HG03378 (cell line): ENCODE measurements around the gene OVOL2.
"Not testable (repeated sequence)": the region's sequence is repeated elsewhere in the genome, so short reads cannot be mapped to it uniquely, and the experiment has no call there.

Experiments
- ATAC-seq: cut with Tn5 transposase; IDR thresholded peaks from one replicate; pipeline ENCODE4 v1.9.1; 2021; ENCODE audit warnings: mild to moderate bottlenecking, moderate library complexity; ENCODE audit not compliant: unreplicated experiment

Gene OVOL2

DNA sequence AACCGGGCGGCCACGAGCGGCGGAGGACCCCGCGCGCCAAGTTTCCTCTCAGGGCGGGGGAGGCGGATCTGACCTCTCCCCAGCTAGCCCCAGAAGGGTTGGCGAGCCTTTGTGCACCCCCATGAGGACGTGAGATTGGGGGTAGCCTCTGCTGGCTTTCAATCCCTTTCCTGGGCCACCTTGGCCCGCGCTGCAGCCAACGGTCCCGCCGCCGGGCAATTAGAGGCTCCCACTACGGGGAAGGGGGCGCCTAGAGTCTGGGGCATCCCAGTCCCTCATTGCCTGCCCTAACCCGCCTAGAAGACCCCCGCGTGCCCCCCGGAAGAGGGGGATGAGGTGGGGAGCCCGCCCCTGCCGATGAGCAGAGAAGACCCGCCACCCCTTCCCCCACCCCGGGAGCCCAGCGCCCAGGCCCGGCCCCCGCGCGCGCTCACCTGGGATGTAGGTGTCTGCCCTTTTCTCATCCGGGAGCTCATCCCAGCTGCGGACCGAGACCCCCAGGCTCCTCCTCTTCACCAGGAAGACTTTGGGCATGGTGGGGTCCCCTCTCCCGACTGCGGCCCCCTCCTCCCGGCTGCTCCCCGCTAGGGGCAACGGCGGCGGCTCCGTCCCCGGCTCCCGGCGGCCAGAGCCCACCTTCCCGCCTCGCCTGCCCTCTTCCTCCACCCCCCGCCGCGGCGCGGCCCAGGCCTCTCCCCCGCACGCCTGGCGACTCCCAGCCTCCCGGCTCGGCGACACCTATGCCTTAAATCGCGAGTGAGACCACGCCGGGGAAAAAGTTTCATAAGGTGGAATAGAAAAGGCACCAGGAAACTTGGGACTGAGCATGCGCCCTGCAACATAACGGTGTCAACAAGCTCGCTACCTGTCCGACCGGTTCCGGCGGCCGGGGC lies at the start of gene OVOL2:
Gene OVOL2 (minus strand): TSS at position 816 of the 893 bp plus-strand sequence. CDS start 282 bp downstream, at position 534.
- ATAC-seq = no peak

DNA sequence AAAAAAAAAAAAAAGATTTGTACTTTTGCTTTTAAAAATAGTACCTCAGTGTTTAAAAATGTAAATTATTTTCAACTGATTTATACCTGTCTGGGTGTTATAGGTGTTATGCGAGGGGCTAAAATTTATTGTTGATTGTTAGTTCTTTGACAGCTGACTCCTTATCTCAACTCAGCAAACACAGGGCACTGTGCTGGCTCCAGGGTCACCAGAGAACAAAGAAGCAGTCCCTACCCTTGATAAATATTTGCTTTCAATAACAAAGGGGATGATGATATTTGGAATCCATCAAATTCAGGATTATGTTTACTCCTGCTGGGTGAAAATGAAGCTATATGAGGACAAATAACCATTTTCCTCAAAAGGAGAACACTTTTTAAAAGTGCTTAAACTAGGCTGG lies 45.8 kb upstream of the OVOL2 start:
- ATAC-seq = no peak

DNA sequence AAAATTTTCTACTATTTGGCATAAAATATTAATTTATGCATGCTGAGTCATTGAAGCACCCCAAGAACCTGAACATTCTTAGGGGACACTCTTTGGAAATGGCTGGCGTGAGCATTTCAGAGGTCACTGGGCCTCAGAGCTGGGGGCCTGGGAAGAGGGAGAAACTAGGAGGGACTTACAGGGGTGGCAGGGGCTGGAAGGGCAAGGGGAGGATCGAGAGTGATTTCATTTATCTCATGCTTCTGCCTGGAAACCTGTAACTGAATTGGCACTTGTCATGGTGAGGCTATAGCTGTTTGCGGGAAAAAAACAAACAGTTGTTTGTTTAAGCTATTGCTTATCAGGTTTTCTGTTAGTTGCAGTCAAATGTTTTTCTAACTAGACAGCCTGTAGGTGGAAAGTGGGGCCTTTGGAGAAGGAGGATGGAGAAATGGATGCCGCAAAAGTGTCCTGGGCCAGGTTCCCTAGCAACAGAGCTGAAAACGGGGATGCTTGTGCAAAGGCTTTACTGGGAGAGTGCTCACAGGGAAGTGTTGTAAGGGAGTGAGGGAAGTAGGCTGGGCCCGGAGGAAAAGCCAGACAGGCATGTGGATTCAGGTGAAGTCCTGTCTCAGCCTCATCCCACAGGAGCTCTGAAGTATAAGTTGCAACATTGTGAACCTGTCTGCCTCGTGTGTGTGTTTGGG lies 43.6 kb upstream of the OVOL2 start:
- no peak for ATAC-seq

DNA sequence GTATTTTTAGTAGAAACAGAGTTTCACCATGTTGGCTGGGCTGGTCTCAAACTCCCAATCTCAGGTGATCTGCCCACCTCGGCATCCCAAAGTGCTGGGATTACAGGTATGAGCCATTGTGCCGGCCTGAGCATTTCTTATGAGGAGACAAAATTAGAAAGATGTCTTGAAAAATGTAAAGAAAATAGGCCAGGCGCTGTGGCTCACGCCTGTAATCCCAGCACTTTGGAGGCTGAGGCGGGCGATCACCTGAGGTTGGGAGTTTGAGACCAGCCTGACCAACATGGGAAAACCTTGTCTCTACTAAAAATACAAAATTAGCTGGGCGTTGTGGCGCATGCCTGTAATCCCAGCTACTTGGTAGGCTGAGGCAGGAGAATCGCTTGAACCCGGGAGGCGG lies 42.9 kb upstream of the OVOL2 start:
- ATAC-seq = not testable (repeated sequence)

DNA sequence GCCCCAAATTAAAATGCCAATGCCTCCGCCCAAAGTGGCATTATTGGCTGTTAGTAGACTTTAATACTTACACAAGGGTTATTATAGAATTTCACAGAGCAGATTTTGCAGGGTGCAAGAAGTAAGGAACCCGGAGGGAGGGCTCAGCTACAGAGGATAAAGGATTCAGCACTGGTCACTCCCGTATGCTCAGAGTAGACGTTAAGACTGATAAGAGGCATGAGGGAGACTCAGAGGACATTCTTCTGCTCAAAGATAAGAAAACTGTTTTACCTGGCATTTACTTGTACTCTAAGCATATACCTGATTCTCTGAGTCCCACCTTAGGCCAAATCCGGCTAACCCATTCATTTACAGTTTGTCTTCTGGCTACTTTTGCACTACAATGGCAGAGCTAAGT lies 36.5 kb upstream of the OVOL2 start:
- ATAC-seq = no peak

DNA sequence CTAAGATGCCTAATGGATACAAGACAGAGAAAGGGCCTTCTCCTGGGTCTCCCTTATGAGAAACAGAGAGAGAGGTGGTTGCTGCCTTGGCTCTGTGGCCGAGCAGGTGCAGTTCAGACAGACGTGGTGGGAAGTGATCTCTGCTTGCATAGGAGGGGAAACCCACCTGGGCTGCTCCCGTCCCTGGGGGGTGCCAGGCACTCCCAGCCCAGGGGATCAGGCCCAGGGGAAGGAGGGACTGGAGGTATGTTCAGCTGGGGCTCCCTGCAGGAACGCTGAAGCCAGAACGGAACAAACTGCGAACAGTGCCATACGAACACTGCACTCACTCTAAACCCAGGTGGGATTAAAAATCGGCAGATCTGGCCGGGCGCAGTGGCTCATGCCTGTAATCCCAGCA lies 35.7 kb upstream of the OVOL2 start:
- no peak for ATAC-seq

DNA sequence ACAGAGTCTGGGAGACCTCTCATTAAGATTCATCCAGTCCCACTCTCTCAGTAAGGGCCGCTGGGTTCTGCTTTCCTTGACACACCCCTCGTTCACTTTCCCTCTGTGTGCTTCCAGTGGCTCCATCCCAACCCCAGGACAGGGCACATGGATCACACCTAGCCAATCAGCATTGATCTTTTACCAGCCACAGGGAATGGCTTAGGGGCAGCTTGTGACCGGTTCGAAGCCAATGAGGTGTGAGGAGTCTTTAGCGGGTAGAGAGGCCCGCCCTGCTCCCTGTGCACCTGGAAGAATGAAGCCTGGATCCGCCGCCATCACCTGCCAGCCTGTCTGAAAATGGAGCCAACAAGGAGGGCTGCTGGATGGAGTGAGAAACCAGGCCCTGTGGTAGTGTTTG lies 35.2 kb upstream of the OVOL2 start:
- ATAC-seq = no peak

DNA sequence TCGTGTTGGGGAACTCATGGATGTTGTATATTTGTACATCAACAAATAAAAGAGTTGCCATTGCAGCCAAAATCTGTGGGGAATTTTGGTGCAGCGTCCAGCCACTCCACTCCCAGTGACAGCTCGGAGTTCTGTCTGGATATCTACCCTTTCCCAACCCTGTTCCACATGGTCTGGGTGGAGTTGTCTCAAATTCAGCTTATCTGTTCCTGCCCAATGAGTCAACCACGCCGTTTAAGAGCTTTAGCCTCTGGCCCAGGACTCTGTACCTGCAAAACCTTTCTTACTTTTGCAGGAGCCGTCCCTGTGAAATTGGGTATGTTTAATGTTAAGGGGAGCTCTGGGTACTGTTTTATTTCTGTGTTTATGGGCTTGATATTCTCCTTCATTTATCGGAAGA lies 33.9 kb upstream of the OVOL2 start:
- no peak for ATAC-seq

DNA sequence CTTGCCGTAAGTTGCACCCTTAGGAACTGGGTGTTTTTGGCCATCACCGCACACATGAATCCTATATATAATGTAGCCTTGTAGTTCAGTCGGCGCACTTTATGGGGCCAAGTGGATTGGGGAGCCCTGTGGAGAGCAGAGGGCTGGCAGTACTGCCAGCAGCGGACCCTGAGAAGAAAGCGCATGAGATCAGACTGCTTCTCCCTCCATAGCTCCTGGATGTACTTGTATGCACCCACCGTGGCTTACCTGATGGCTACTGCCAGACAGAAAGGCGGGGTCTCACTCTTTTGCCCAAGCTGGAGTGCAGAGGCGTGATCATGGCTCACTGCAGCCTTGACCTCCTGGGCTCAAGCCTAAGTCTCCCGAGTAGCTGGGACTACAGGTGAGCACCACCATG lies 32.8 kb upstream of the OVOL2 start:
- ATAC-seq = no peak

DNA sequence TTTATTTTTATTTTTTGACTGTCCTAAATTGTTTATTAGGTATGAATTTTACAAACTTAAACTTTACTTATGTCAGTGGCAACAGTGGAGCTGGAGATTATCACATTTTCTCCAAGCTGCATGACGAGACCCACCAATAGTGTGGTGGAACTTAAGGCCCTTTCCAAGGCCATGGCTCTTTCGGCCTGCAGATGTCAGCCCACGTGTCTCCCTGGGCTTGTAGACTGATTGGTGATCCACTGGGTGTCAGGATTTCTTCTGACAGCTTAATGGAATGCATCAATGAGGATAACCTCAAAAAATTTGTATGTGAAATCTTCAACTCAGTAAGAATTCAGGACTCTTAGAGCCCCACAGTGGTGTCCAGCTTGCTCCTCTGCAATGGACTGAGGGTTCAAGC lies 32.3 kb upstream of the OVOL2 start:
- ATAC-seq = no peak

DNA sequence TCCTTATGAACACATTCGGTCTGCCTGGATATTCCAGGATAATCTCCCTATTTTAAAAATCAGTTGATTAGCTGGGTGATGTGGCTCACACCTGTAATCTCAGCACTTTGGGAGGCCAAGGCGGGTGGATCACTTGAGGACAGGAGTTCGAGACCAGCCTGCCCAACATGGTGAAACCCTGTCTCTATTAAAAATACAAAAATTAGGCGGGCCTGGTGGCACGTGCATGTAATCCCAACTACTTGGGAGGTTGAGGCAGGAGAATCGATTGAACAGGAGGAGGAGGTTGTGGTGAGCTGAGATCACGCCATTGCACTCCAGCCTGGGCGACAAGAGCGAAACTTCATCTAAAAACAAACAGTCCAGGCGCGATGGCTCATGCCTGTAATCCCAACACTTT lies 31.1 kb upstream of the OVOL2 start:
- ATAC-seq = not testable (repeated sequence)

DNA sequence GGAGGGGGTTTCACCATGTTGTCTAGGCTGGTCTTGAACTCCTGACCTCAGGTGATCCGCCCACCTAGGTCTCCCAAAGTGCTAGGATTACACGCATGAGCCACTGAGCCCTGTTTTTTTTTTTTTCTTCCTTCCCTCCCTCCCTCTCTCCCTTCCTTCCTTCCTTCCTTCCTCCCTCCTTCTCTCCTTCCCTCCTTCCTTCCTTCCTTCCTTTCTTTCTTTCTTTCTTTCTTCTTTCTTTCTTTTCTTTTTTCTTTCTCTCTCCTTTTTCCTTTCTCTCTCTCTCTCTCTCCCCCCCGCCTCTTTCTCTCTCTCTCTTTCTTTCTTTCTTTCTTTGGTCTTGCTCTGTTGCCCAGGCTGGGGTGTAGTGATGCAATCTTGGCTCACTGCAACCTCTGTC lies 30.6 kb upstream of the OVOL2 start:
- ATAC-seq = not testable (repeated sequence)

DNA sequence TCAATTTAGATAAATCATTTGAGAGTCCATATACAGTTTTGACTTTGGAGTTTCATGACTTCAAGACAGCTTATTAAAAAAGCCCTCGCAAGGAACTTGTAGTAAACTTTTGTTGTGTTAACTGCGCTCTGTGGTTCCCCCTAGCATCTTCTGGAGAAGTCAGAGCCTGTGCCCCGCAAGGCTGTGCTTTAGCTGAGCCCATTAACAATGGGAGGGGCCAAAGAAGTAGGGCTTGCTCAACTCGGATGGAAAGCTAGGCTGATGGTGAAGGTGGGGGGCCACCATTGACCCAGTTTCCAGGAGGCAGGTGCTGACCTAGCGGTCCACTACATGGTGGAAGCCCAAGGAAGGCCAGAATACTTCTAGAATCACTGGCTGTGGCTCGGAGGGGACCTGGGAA lies 29.3 kb upstream of the OVOL2 start:
- ATAC-seq = no peak

DNA sequence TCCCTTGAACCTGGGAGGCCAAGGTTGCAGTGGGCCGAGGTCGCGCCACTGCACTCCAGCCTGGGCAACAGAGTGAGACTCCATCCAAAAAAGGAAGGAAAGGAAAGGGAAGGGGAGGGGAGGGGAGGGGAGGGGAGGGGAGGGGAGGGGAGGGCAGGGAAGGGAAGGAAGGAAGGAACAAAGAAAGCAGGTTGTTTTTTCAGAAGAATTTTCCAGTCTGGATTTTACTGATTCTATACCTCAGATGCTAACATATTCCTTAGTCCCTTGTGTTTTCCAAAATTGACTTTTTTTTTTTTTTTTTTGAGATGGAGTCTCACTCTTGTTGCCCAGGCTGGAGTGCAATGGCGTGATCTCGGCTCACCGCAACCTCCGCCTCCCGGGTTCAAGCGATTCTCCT lies 23.1 kb upstream of the OVOL2 start:
- not testable (repeated sequence) for ATAC-seq

DNA sequence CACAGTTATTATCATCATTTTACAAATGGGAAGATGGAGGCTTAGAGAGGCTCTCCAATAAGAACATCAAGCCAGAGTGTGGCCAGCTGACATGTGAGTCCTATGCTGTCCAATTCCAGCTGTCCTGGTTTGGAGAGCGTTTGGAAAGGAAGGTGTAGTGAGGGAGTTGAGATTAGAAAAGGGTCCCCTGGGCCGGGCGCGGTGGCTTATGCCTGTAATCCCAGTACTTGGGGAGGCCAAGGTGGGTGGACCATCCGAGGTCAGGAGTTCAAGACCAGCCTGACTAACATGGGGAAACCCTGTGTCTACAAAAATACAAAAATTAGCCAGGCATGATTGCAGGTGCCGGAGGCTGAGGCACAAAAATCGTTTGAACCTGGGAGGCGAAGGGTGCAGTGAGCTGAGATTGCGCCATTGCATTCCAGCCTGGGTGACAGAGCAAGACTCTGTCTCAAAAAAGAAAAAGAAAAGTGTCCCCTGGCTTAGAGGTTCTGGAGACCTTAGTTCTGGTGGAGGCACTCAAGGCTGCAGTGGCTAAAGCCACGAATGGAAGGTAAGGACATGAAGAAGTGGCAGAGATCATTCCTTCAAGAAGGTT lies 22.1 kb upstream of the OVOL2 start:
- no peak for ATAC-seq

DNA sequence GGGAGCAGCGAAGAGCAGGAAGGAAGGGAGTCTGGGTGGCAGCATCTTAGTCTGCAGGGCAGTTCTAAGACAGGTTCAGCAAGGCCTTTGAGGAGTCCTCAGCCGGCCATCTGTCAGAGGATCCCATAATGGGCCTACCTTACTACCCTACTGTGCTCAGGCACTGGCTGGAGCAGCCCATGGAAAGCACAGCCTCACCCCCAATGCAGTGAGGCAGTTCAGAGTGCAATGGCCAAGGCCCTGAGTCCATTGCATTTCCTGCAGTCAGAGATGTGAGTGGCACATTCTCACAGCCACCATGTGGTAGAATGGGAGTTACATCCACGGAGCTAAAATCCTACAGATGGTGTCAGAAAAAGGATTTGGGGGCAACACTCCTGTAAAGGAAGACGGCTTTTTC lies 19.4 kb upstream of the OVOL2 start:
- no peak for ATAC-seq

DNA sequence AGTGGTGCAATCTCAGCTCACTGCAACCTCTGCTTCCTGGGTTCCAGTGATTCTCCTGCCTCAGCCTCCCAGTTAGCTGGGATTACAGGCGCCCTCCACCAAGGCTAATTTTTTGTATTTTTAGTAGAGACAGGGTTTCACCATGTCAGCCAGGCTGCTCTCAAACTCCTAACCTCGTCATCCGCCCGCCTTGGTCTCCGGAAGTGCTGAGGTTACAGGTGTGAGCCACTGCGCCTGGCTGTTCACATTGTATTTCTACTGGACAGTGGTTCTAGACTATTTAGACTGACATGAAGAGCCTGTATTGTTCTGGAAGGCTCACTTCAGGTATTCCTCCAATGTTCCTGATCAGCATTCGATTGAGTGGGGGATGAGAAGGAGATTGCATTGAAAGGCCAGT lies 14.8 kb upstream of the OVOL2 start:
- ATAC-seq = no peak

DNA sequence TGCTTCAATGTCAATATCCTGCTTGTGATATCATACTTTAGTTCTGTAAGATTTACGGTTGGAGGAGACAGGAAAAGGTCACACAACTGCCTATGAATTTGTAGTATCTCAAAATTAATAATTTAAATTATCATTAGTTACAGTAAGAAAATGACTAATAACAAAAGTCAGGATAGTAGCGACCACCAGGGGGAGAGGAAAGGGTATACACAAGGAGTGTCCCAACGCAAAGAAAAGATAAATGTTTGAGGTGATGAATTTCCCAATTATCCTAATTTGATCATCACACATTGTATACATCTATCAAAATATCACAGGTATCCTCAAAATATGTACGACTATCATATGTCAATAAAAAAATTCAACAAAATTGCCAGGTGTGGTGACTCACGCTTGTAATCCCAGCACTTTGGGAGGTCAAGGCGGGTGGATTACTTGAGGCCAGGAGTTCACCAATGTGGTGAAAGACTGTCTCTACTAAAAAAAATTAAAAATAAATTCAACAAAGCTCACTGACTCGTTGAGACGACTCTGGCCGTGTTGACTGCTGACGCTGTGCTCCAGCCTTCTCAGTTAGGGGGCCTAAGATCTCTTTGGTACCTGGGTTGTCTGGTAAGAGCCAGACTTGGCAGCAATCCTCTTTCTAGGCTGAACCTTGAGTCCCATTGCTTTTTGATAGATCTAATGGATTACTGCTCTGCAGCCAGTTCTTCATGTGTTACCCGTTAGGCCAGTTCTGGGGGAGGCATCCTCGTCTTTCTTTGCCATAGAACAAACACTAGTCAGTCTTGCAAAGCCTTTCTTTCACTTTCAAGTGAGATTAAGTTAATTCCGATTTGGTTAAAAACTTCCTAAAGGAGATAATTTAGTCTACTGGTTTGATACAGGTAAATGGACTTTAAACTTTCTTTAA lies 9.0 kb upstream of the OVOL2 start:
- ATAC-seq = no peak

DNA sequence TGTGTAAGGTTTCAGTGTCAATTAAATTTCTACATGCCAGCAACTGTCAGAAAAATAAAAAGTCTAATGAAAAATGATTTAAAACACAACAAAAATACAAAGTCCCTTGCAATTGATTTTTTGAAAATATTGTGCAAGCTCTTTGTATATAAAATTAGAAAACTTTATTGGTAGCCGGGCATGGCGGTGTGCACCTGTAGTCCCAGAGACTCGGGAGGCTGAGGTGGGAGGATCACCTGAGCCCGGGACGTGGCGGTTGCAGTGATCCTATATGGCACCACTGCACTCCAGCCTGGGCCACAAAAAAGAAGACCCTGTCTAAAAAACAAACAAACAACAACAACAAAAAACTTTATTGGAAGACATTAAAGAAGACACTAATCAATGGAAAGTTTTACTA lies 6.0 kb upstream of the OVOL2 start:
- no peak for ATAC-seq

DNA sequence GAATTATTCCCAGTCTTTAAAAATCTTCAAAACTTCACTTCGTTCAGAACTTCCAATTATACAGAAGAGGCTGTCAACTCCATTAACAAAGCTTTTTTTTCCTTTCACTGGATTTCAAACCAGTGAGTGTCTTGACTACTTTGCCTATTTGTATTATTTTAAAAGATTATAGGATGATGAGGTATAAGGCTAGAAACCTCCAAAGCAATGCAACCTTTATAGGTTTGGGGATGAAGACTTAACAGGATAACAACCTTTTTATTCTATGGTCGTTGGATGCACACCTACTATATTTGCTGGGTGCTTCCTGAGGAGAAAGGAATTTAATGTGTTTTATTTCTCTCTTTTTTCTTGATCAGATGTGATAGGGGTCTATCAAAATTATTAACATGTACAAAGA lies 1.9 kb upstream of the OVOL2 start:
- ATAC-seq = no peak
